T-helper 2 cell treated with Interferon-gamma antibody and Interleukin-4, amounts not matched to agents 5 μg/mL and 100 μg/mL, for 36 hours (primary cell): Measurements from ENCODE around the gene AIFM2.
"Not testable (repeated sequence)": the region's sequence is repeated elsewhere in the genome, so short reads cannot be mapped to it uniquely, and the experiment has no call there.

Experiments
- DNase-seq: peaks from one replicate; pipeline ENCODE4 v3.0.0; 2021; ENCODE audit warnings: low spot score
- H3K27ac Mint-ChIP-seq: one replicate; pipeline ENCODE4 v1.8.0; 2021; ENCODE audit warnings: mild to moderate bottlenecking, mixed read lengths
- H3K27me3 Mint-ChIP-seq: one replicate; pipeline ENCODE4 v1.8.0; 2021; ENCODE audit warnings: low read depth, mixed read lengths
- H3K36me3 Mint-ChIP-seq: one replicate; pipeline ENCODE4 v1.8.0; 2021; ENCODE audit warnings: low read depth, mixed read lengths
- H3K4me1 Mint-ChIP-seq: one replicate; pipeline ENCODE4 v1.8.0; 2021; ENCODE audit warnings: low read depth, mixed read lengths
- H3K4me3 Mint-ChIP-seq: one replicate; pipeline ENCODE4 v1.8.0; 2022; ENCODE audit warnings: mild to moderate bottlenecking, moderate library complexity, mixed read lengths
- H3K9me3 Mint-ChIP-seq: one replicate; pipeline ENCODE4 v1.8.0; 2021; ENCODE audit warnings: mixed read lengths

AIFM2 gene

GRCh38 chr10:70132098-70133029 lies at the start of gene AIFM2:
Gene AIFM2, minus strand, starts transcription at chr10:70132825. Its CDS starts 8,741 bp downstream, at chr10:70124084.
- DNase-seq = peak; percentile 25
- Mint-ChIP-seq H3K9me3 (no peaks in the 10 kb centered on the region), H3K36me3 (no peaks in the 10 kb centered on the region), H3K27ac (peak within 1 kb of the TSS; percentile 70), H3K27me3 (no peaks in the 10 kb centered on the region), H3K4me3 (peak within 1 kb of the TSS; percentile 81), H3K4me1 (peaks cover 10% of the 10 kb centered on the region)

- H3K4me1 Mint-ChIP-seq, H3K27ac Mint-ChIP-seq, H3K9me3 Mint-ChIP-seq, DNase-seq, H3K4me3 Mint-ChIP-seq, H3K36me3 Mint-ChIP-seq: not testable (repeated sequence)
- H3K27me3 Mint-ChIP-seq = peaks cover 33% of the 10 kb centered on the region
Observed at GRCh38 chr10:70179209-70179608, 46.6 kb upstream of the AIFM2 start.

GRCh38 chr10:70178139-70178725 lies 45.6 kb upstream of the AIFM2 start:
- H3K9me3 Mint-ChIP-seq = no peaks in the 10 kb centered on the region
- peaks cover 27% of the 10 kb centered on the region for H3K27me3 Mint-ChIP-seq
- no peak for DNase-seq
- no peak overlapping the region for H3K4me3 Mint-ChIP-seq
- H3K4me1 Mint-ChIP-seq = peaks cover 9% of the 10 kb centered on the region
- H3K27ac Mint-ChIP-seq = no peak overlapping the region
- H3K36me3 Mint-ChIP-seq = no peaks in the 10 kb centered on the region

GRCh38 chr10:70176441-70176840 lies 43.8 kb upstream of the AIFM2 start:
- H3K36me3 Mint-ChIP-seq = peaks cover 1% of the 10 kb centered on the region
- peaks cover 11% of the 10 kb centered on the region for H3K4me1 Mint-ChIP-seq
- no peak for DNase-seq
- no peaks in the 10 kb centered on the region for H3K9me3 Mint-ChIP-seq
- peaks cover 21% of the 10 kb centered on the region for H3K27me3 Mint-ChIP-seq
- no peak overlapping the region for H3K4me3 Mint-ChIP-seq
- H3K27ac Mint-ChIP-seq = no peak overlapping the region

- Mint-ChIP-seq H3K4me1 (peaks cover 15% of the 10 kb centered on the region), H3K27me3 (peaks cover 13% of the 10 kb centered on the region), H3K9me3 (peaks cover 3% of the 10 kb centered on the region), H3K4me3 (no peak overlapping the region), H3K36me3 (peaks cover 1% of the 10 kb centered on the region), H3K27ac (no peak overlapping the region)
- no peak for DNase-seq
Observed at GRCh38 chr10:70175516-70175915, 42.9 kb upstream of the AIFM2 start.

- H3K4me3 Mint-ChIP-seq = peak overlapping the region; percentile 8
- DNase-seq = no peak
- peaks cover 3% of the 10 kb centered on the region for H3K9me3 Mint-ChIP-seq
- H3K27me3 Mint-ChIP-seq = peaks cover 3% of the 10 kb centered on the region
- H3K4me1 Mint-ChIP-seq = peaks cover 17% of the 10 kb centered on the region
- H3K27ac Mint-ChIP-seq = peak overlapping the region; percentile 85
- peaks cover 1% of the 10 kb centered on the region for H3K36me3 Mint-ChIP-seq
Observed at GRCh38 chr10:70174058-70174741, 41.6 kb upstream of the AIFM2 start.

GRCh38 chr10:70169649-70170364 lies 37.2 kb upstream of the AIFM2 start:
- Mint-ChIP-seq H3K27me3 (no peaks in the 10 kb centered on the region), H3K27ac (peak overlapping the region; percentile 98), H3K9me3 (peaks cover 3% of the 10 kb centered on the region), H3K4me3 (peak overlapping the region; percentile 93), H3K4me1 (peaks cover 41% of the 10 kb centered on the region), H3K36me3 (peaks cover 24% of the 10 kb centered on the region)
- no peak for DNase-seq

GRCh38 chr10:70169011-70169410 lies 36.4 kb upstream of the AIFM2 start:
- no peak for DNase-seq
- peak overlapping the region; percentile 93 for H3K4me3 Mint-ChIP-seq
- peak overlapping the region; percentile 98 for H3K27ac Mint-ChIP-seq
- H3K36me3 Mint-ChIP-seq = peaks cover 30% of the 10 kb centered on the region
- H3K9me3 Mint-ChIP-seq = peaks cover 3% of the 10 kb centered on the region
- H3K4me1 Mint-ChIP-seq = peaks cover 42% of the 10 kb centered on the region
- H3K27me3 Mint-ChIP-seq = no peaks in the 10 kb centered on the region

- Mint-ChIP-seq H3K27ac (peak overlapping the region; percentile 11), H3K9me3 (peaks cover 3% of the 10 kb centered on the region), H3K27me3 (no peaks in the 10 kb centered on the region), H3K36me3 (peaks cover 39% of the 10 kb centered on the region), H3K4me1 (peaks cover 54% of the 10 kb centered on the region), H3K4me3 (peak overlapping the region; percentile 45)
- DNase-seq = no peak
Observed at GRCh38 chr10:70167246-70167645, 34.6 kb upstream of the AIFM2 start.

- no peak for DNase-seq
- peaks cover 3% of the 10 kb centered on the region for H3K9me3 Mint-ChIP-seq
- H3K4me1 Mint-ChIP-seq = peaks cover 62% of the 10 kb centered on the region
- H3K36me3 Mint-ChIP-seq = peaks cover 47% of the 10 kb centered on the region
- H3K4me3 Mint-ChIP-seq = no peak overlapping the region
- no peaks in the 10 kb centered on the region for H3K27me3 Mint-ChIP-seq
- no peak overlapping the region for H3K27ac Mint-ChIP-seq
Observed at GRCh38 chr10:70166394-70166793, 33.8 kb upstream of the AIFM2 start.

GRCh38 chr10:70164163-70164562 lies 31.5 kb upstream of the AIFM2 start:
- H3K4me3 Mint-ChIP-seq = peak overlapping the region; percentile 63
- H3K4me1 Mint-ChIP-seq = peaks cover 67% of the 10 kb centered on the region
- no peak for DNase-seq
- no peaks in the 10 kb centered on the region for H3K27me3 Mint-ChIP-seq
- no peaks in the 10 kb centered on the region for H3K9me3 Mint-ChIP-seq
- H3K36me3 Mint-ChIP-seq = peaks cover 64% of the 10 kb centered on the region
- peak overlapping the region; percentile 83 for H3K27ac Mint-ChIP-seq

GRCh38 chr10:70163448-70163847 lies 30.8 kb upstream of the AIFM2 start:
- Mint-ChIP-seq H3K27me3 (no peaks in the 10 kb centered on the region), H3K27ac (peak overlapping the region; percentile 83), H3K36me3 (peaks cover 63% of the 10 kb centered on the region), H3K4me3 (peak overlapping the region; percentile 63), H3K4me1 (peaks cover 63% of the 10 kb centered on the region), H3K9me3 (no peaks in the 10 kb centered on the region)
- no peak for DNase-seq

- Mint-ChIP-seq H3K4me3 (peak overlapping the region; percentile 63), H3K9me3 (no peaks in the 10 kb centered on the region), H3K27me3 (no peaks in the 10 kb centered on the region), H3K4me1 (peaks cover 58% of the 10 kb centered on the region), H3K27ac (peak overlapping the region; percentile 90), H3K36me3 (peaks cover 62% of the 10 kb centered on the region)
- DNase-seq = peak; percentile 74
Observed at GRCh38 chr10:70162892-70163201, 30.2 kb upstream of the AIFM2 start.
